Esophagus muscularis mucosa (tissue), 4 donors: ENCODE data around the gene TMTC4. TPM values are rescaled to one million over a fixed set of nuclear protein-coding genes. Genes with fewer than 3 reads are reported as not detected.

Experiments
- DNase-seq: peaks from one replicate; pipeline ENCODE4 v3.0.0-alpha.2; 2017; ENCODE audit errors: extremely low spot score
- H3K27ac ChIP-seq, 4 donors: fragments of 200-600 bp; sonication (generic); replicated peaks in 1 of 4; 1 replicate in 3 of 4; 2 replicates in 1 of 4; pipeline ENCODE4 v1.5.1; 2016 to 2019; ENCODE audit warnings: mild to moderate bottlenecking in 1 of 4
- H3K27me3 ChIP-seq, 4 donors: fragments of 200-600 bp; sonication (generic); one replicate each; pipeline versions ENCODE4 v1.5.1 to v1.6.0; 2016 to 2019
- H3K36me3 ChIP-seq, 4 donors: fragments of 200-600 bp; sonication (generic); one replicate each; pipeline ENCODE4 v1.5.1; 2016 to 2019
- H3K4me1 ChIP-seq, 4 donors: fragments of 200-600 bp; sonication (generic); one replicate each; pipeline ENCODE4 v1.5.1; 2016 to 2019
- H3K4me3 ChIP-seq, 4 donors: fragments of 200-600 bp; sonication (generic); 1 replicate in 2 of 4; 2 replicates in 2 of 4; pipeline ENCODE4 v1.5.1; 2016 to 2019; ENCODE audit warnings: mild to moderate bottlenecking in 4 of 4, moderate library complexity in 1 of 4
- H3K9me3 ChIP-seq, 4 donors: fragments of 200-600 bp; sonication (generic); 1 replicate in 3 of 4; 2 replicates in 1 of 4; pipeline ENCODE4 v1.5.1; 2016 to 2019
- EP300 ChIP-seq: sonication (generic); formaldehyde crosslinking; IDR thresholded peaks from one replicate; pipeline ENCODE4 v1.6.1; 2017; ENCODE audit warnings: antibody characterized with exemption
- POLR2A ChIP-seq: fragments of 450-650 bp; IDR thresholded peaks from one replicate; pipeline ENCODE4 v1.6.1; 2017; ENCODE audit warnings: antibody characterized with exemption, moderate library complexity, mild to moderate bottlenecking, low read depth
- POLR2AphosphoS5 ChIP-seq, 2 donors: sonication (generic); formaldehyde crosslinking; IDR thresholded peaks; one replicate each; pipeline ENCODE4 v1.6.1; 2017; ENCODE audit warnings: antibody characterized with exemption in 2 of 2
- WGBS: methylation state at CpG from one replicate; pipeline ENCODE4 v1.1.5; 2018; 5-methylcytosine and 5-hydroxymethylcytosine counted together
- intact Hi-C: fragments of 100-400 bp; cut with DNase I; formaldehyde crosslinking; loops from one replicate; pipeline ENCODE4 v1.15.1; 2023
- total RNA-seq, 4 donors: library from RNA; depleted of rRNA; stranded (reverse); fragments of >200 nt; gene quantifications; one replicate each; pipeline versions ENCODE4 v1.1.0 to v1.2.1, GENCODE V29; 2016
- TF ChIP-seq, protein P1 (sequence below), 3 experiments: fragments of 200-600 bp in 2 of 3; fragments of 450-650 bp in 1 of 3; sonication (generic) in 2 of 3; IDR thresholded peaks; one replicate each; pipeline ENCODE4 v1.5.1; 2017 to 2019; ENCODE audit warnings: antibody characterized with exemption in 3 of 3, mild to moderate bottlenecking in 2 of 3, moderate library complexity in 1 of 3

TMTC4 gene
- total RNA-seq, 4 donors from 2014 or later, result 7.1 to 13.7 (median 8.4) TPM

DNA sequence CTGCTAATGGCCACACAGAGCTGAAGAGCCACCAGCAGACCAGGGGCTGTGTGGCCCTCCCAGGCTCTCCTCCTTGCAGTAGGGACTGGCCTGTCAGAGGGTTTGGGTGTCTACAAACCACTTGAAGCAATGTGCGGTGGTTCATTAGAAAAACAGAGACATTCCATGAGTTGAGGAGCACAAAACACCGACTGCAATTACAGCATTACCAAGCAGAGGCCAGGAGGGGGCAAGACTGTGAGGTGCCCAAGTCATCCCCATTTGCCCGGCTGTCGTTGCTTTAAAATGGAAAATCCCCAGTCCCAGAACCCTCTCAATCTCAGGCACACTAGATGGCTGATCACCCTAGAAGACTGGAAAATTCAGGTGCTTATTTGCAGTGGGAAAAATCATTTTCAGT is 15.0 kb downstream of the TMTC4 start:
- WGBS, result 100% methylated on average over 4 of the region's 4 CpGs
- H3K4me3 ChIP-seq, result no peak overlapping the region
- no peak overlapping the region for H3K27ac ChIP-seq
- no peaks in the 10 kb centered on the region for H3K9me3 ChIP-seq
- no peak for TF ChIP-seq POLR2A
- peaks cover 16 to 86% (median 72%) of the 10 kb centered on the region in 4 donors for H3K36me3 ChIP-seq
- DNase-seq, result no peak
- no peaks in the 10 kb centered on the region for H3K4me1 ChIP-seq
- intact Hi-C loops, result no loop called here
- H3K27me3 ChIP-seq, result no peaks in the 10 kb centered on the region

DNA sequence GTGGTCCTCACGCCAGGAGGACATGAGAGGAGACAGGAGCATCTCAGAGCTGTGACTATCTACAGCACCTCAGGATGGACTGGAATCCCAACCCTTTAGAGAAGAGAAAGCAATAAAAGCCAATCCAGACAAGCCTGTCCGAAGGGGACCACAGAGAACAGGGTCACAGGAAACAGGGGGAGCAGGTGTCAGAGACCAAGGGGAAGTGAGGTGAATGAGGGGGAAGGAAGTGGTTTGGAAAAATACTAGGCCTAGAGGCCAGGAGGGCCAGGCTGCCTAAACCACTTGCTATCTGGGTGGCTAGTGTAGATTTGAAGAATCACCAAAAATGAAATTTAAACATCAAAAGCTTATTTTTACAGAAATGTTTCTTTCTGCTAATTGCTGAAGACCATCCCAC is 16.2 kb downstream of the TMTC4 start:
- H3K9me3 ChIP-seq, result no peaks in the 10 kb centered on the region
- DNase-seq, result no peak
- no peak overlapping the region for H3K27ac ChIP-seq
- no peaks in the 10 kb centered on the region for H3K4me1 ChIP-seq
- 50% methylated on average over 2 of the region's 2 CpGs for WGBS
- H3K36me3 ChIP-seq, result peaks cover 6 to 80% (median 68%) of the 10 kb centered on the region in 4 donors
- TF ChIP-seq POLR2AphosphoS5 (IDR thresholded peaks at IDR 0.05) (no peak), POLR2A (no peak), EP300 (no peak)
- TF ChIP-seq, protein P1, sequence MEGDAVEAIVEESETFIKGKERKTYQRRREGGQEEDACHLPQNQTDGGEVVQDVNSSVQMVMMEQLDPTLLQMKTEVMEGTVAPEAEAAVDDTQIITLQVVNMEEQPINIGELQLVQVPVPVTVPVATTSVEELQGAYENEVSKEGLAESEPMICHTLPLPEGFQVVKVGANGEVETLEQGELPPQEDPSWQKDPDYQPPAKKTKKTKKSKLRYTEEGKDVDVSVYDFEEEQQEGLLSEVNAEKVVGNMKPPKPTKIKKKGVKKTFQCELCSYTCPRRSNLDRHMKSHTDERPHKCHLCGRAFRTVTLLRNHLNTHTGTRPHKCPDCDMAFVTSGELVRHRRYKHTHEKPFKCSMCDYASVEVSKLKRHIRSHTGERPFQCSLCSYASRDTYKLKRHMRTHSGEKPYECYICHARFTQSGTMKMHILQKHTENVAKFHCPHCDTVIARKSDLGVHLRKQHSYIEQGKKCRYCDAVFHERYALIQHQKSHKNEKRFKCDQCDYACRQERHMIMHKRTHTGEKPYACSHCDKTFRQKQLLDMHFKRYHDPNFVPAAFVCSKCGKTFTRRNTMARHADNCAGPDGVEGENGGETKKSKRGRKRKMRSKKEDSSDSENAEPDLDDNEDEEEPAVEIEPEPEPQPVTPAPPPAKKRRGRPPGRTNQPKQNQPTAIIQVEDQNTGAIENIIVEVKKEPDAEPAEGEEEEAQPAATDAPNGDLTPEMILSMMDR (IDR thresholded peaks at IDR 0.05), result no peak
- intact Hi-C loops, result no loop called here
- no peaks in the 10 kb centered on the region for H3K27me3 ChIP-seq
- H3K4me3 ChIP-seq, result no peak overlapping the region

DNA sequence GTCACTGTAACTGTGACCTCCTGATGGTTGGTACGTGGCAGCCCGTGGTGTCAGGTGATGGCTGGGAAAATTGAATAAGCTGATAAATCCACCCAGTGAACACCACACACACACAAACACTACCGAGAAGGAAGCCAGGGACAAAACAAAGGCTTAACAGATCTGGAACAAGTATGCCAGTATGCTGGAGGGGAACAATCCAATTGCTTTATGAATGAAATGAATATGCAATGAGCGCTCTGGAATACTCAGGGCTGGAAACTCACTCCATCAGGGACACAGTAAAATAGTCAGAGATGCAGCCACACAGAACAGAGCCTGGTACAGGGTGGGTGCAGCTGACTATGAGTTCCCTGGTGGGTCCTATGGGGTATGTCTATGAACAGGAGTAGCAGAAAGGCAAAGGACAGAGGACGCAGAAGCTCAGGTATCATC is 16.7 kb downstream of the TMTC4 start:
- H3K4me1 ChIP-seq, result no peaks in the 10 kb centered on the region
- H3K36me3 ChIP-seq, result peaks cover 4 to 80% (median 66%) of the 10 kb centered on the region in 4 donors
- H3K4me3 ChIP-seq, result no peak overlapping the region
- no peaks in the 10 kb centered on the region for H3K27me3 ChIP-seq
- DNase-seq, result no peak
- no peak overlapping the region for H3K27ac ChIP-seq
- no peaks in the 10 kb centered on the region for H3K9me3 ChIP-seq
- TF ChIP-seq EP300 (no peak), POLR2A (no peak)
- intact Hi-C loops, result no loop called here
- 86% methylated on average over 5 of the region's 5 CpGs for WGBS

DNA sequence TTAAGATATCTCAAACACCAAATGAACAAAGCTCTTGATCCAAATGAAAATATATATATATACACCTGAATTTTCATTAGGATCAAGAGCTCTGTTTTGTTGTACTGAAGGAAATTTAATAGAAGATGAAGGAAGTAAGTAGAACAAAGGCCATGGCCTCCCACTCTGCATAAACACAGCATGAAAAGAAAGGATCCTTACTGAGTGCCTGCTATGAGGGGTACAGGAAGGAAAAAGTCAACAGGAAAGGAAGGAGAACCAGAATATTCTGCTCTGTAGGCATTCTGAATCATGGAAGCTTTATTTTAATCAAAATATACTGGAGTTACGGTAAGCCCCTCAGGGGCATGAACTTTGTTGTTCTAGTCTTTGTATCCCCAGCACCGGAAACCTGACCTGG is 22.1 kb downstream of the TMTC4 start:
- Histone ChIP-seq H3K4me1 (no peaks in the 10 kb centered on the region), H3K9me3 (no peaks in the 10 kb centered on the region), H3K36me3 (peaks cover 0 to 42% (median 31%) of the 10 kb centered on the region in 4 donors), H3K4me3 (no peak overlapping the region), H3K27me3 (no peaks in the 10 kb centered on the region), H3K27ac (no peak overlapping the region)
- WGBS, result 89% methylated on average over 2 of the region's 2 CpGs
- TF ChIP-seq, protein P1 (IDR thresholded peaks at IDR 0.05), result no peak
- TF ChIP-seq POLR2AphosphoS5 (IDR thresholded peaks at IDR 0.05) (no peak), EP300 (no peak), POLR2A (no peak)
- DNase-seq, result no peak
- intact Hi-C loops, result no loop called here

DNA sequence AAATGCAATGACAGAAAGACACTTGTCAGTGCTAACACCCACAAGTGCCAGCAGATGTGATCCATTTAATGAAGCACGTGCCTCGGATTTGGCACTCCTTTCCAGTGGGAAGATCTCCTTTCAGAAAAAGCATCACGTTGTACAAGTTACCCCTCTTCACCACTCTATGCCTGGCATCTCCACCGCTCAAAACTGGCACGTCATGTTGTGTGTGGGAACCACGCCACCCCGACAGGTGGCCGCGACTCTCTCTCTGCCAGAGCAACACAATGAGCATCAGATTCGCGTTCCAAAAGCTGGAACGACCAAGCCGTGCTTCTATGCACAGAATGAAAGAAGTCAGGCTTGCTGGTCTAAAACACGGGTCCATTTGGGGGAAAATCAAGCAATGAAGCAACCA is 24.3 kb downstream of the TMTC4 start:
- Histone ChIP-seq H3K27ac (no peak overlapping the region), H3K9me3 (no peaks in the 10 kb centered on the region), H3K4me1 (no peaks in the 10 kb centered on the region), H3K4me3 (no peak overlapping the region), H3K27me3 (no peaks in the 10 kb centered on the region), H3K36me3 (peaks cover 0 to 22% (median 15%) of the 10 kb centered on the region in 4 donors)
- no peak for DNase-seq
- WGBS, result 82% methylated on average over 14 of the region's 14 CpGs
- no peak for TF ChIP-seq POLR2AphosphoS5 (IDR thresholded peaks at IDR 0.05)
- TF ChIP-seq EP300, result no peak
- no peak for TF ChIP-seq POLR2A
- TF ChIP-seq, protein P1 (IDR thresholded peaks at IDR 0.05), result no peak
- intact Hi-C loops, result no loop called here

DNA sequence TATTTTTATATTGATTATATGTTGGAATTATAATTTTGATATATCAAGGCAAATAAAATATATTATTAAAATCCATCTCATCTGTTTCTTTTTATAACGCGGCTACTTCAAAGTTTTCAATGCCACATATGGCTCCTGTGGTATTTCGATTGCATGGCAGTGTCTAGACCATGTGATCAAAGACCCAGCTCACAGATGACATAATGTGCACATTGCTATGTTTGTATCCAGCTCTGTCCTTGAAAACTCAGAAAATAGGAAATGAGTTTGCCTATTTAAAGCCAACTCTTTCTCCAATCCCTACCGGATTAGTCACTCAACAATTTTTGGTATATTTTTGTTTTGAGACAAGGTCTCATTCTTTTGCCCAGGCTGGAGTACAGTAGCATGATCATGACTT is 26.2 kb downstream of the TMTC4 start:
- H3K27ac ChIP-seq, result no peak overlapping the region
- no peak overlapping the region for H3K4me3 ChIP-seq
- H3K36me3 ChIP-seq, result peaks cover 0 to 15% (median 6%) of the 10 kb centered on the region in 4 donors
- WGBS, result 98% methylated on average over 4 of the region's 4 CpGs
- intact Hi-C loops, result no loop called here
- no peaks in the 10 kb centered on the region for H3K27me3 ChIP-seq
- no peaks in the 10 kb centered on the region for H3K4me1 ChIP-seq
- no peak for TF ChIP-seq EP300
- TF ChIP-seq, protein P1 (IDR thresholded peaks at IDR 0.05), result no peak
- TF ChIP-seq POLR2AphosphoS5 (IDR thresholded peaks at IDR 0.05), result no peak
- no peak for TF ChIP-seq POLR2A
- no peak for DNase-seq
- no peaks in the 10 kb centered on the region for H3K9me3 ChIP-seq
